GM12878 (cell line): ENCODE measurements around the gene CBARP. TPM values are rescaled to one million over a fixed set of nuclear protein-coding genes. Genes with fewer than 3 reads are reported as not detected.
A peak's percentile ranks its signal among the peaks of the same experiment; 100 is the strongest.

Source experiments
- ATAC-seq: fragments of 200-7000 bp; cut with Tn5 transposase; 3 replicates; pipeline ENCODE4 v1.9.1; 2020; ENCODE audit warnings: mild to moderate bottlenecking, moderate library complexity
- BruUV-seq: library from RNA; stranded (reverse); fragments of 400-500 nt; replicated peaks from 2 replicates; lab custom pipeline; 2021; lab: Mats Ljungman, UMichigan
- CTCF ChIA-PET: fragments of 300-600 bp; sonication (Branson Sonifier 250); formaldehyde crosslinking; extraction: SDS; loops from one replicate; lab custom pipeline; 2021; ENCODE audit warnings: inconsistent platforms; lab: Yijun Ruan, JAX
- POLR2A ChIA-PET: fragments of 350-600 bp; formaldehyde crosslinking; extraction: SDS; loops from one replicate; lab custom pipeline; 2021; ENCODE audit warnings: inconsistent platforms; lab: Charles Lee
- RAD21 ChIA-PET: fragments of 300-600 bp; sonication (Branson Sonifier 250); formaldehyde crosslinking; loops from one replicate; lab custom pipeline; 2023; ENCODE audit warnings: antibody characterized with exemption; ENCODE audit not compliant: unreplicated experiment; lab: Charles Lee
- SMC1A ChIA-PET: fragments of 300-600 bp; sonication (Branson Sonifier 250); formaldehyde crosslinking; loops from one replicate; lab custom pipeline; 2023; ENCODE audit not compliant: unreplicated experiment, uncharacterized antibody; lab: Charles Lee
- DNase-seq: peaks from one replicate; pipeline ENCODE4 v3.0.0-alpha.2; 2011; ENCODE audit warnings: low read depth, low spot score
- FAIRE-seq: peaks from 3 replicates; lab custom pipeline; 2011; peaks lifted over from hg19 to GRCh38; lab: Jason Lieb, UNC
- H2AFZ ChIP-seq: 2 replicates; pipeline ENCODE4 v1.6.0; 2011; ENCODE audit warnings: low read depth, low read length, control low read depth; ENCODE audit not compliant: control insufficient read depth
- H3K27ac ChIP-seq: 2 replicates; pipeline ENCODE4 v1.5.1; 2011; ENCODE audit warnings: control low read depth; ENCODE audit not compliant: control insufficient read depth, insufficient read depth
- H3K27me3 ChIP-seq, 2 experiments: replicated peaks in 1 of 2; 2 replicates each; pipeline versions ENCODE4 v1.6.0 to v1.6.1; 2011; ENCODE audit warnings: low read length in 1 of 2; ENCODE audit not compliant: control insufficient read depth in 2 of 2, insufficient read depth in 2 of 2
- H3K36me3 ChIP-seq, 2 experiments: 2 replicates each; pipeline ENCODE4 v1.5.1; 2011; ENCODE audit warnings: low read length in 1 of 2; ENCODE audit not compliant: control insufficient read depth in 2 of 2, insufficient read depth in 2 of 2
- H3K4me1 ChIP-seq: 2 replicates; pipeline ENCODE4 v1.6.1; 2011; ENCODE audit warnings: mild to moderate bottlenecking, low read length, moderate library complexity, mixed read lengths; ENCODE audit not compliant: control insufficient read depth, insufficient read depth
- H3K4me2 ChIP-seq: 2 replicates; pipeline ENCODE4 v1.6.0; 2011; ENCODE audit warnings: control low read depth; ENCODE audit not compliant: control insufficient read depth, insufficient read depth
- H3K4me3 ChIP-seq: fragments of 200-600 bp; sonication (generic); 2 replicates; pipeline ENCODE4 v1.5.1; 2016
- H3K79me2 ChIP-seq: 2 replicates; pipeline ENCODE4 v1.6.0; 2011; ENCODE audit warnings: low read length; ENCODE audit not compliant: control insufficient read depth, insufficient read depth
- H3K9ac ChIP-seq: 2 replicates; pipeline ENCODE4 v1.8.0; 2011; ENCODE audit warnings: low read length, control low read depth, mixed read lengths; ENCODE audit not compliant: control insufficient read depth, insufficient read depth
- H3K9me3 ChIP-seq: replicated peaks from 3 replicates; pipeline ENCODE4 v1.5.1; 2011; ENCODE audit warnings: mild to moderate bottlenecking, low read length; ENCODE audit not compliant: control insufficient read depth, insufficient read depth
- H4K20me1 ChIP-seq: 2 replicates; pipeline ENCODE4 v1.6.0; 2011; ENCODE audit not compliant: control insufficient read depth, insufficient read depth
- KAT2A ChIP-seq: conservative IDR thresholded peaks from 2 replicates; pipeline ENCODE4 v1.6.1; 2011; ENCODE audit warnings: low read depth, low read length; ENCODE audit not compliant: control insufficient read depth
- MYC ChIP-seq: IDR thresholded peaks from 2 replicates; pipeline ENCODE4 v1.6.1; 2011; ENCODE audit warnings: mild to moderate bottlenecking, low read length, moderate library complexity, inconsistent platforms; ENCODE audit not compliant: insufficient read depth, insufficient replicate concordance, insufficient read length, severe bottlenecking
- YBX1 ChIP-seq: fragments of 450-650 bp; IDR thresholded peaks from 2 replicates; pipeline ENCODE4 v1.6.1; 2016; ENCODE audit warnings: antibody characterized with exemption
- WGBS: methylation state at CpG from one replicate; pipeline ENCODE4 v1.1.6; 2016; ENCODE audit warnings: low lambda C conversion rate; ENCODE audit not compliant: insufficient replicate concordance, insufficient coverage; ENCODE audit errors: missing lambda C conversion rate; 5-methylcytosine and 5-hydroxymethylcytosine counted together
- in situ Hi-C: fragments of 300-500 bp; cut with MboI; formaldehyde crosslinking; loops from 9 replicates; pipeline ENCODE4 v1.14.3; 2018; ENCODE audit warnings: mixed read lengths
- intact Hi-C: fragments of 100-400 bp; cut with micrococcal nuclease; formaldehyde crosslinking; loops from one replicate; pipeline ENCODE4 v1.14.2; 2022; ENCODE audit not compliant: unreplicated experiment
- polyA plus RNA-seq, 11 experiments: library from polyadenylated mRNA; depleted of rRNA in 4 of 11; unstranded in 6 of 11; stranded (reverse) in 5 of 11; fragments of >200 nt; fragmentation: Nextera tagmentation in 4 of 11; fragmentation: Illumina TruSeq in 1 of 11; extraction: Ambion mirVana in 4 of 11; extraction: Trizol in 1 of 11; gene quantifications; 1 replicate in 1 of 11; 2 replicates in 10 of 11; pipeline versions ENCODE4 v1.2.1 to v1.2.3, GENCODE V29; 2011 to 2016; ENCODE audit warnings: inconsistent platforms in 2 of 11, missing spikeins in 2 of 11, low read depth in 1 of 11
- total RNA-seq, 4 experiments: library from RNA; depleted of rRNA in 3 of 4; stranded (reverse); fragments of >200 nt in 3 of 4; fragmentation: Illumina TruSeq in 1 of 4; extraction: Trizol in 1 of 4; gene quantifications; 2 replicates each; pipeline versions ENCODE4 v1.2.1 to v1.2.3, GENCODE V29; 2013 to 2021
- TF ChIP-seq, protein P1 (sequence below), 3 experiments: IDR thresholded peaks in 2 of 3; conservative IDR thresholded peaks in 1 of 3; 2 replicates each; pipeline ENCODE4 v1.5.1; 2011; ENCODE audit warnings: low read depth in 3 of 3, low read length in 3 of 3, mild to moderate bottlenecking in 3 of 3, control low read depth in 2 of 3, moderate library complexity in 2 of 3, inconsistent platforms in 1 of 3, mixed read lengths in 1 of 3; ENCODE audit not compliant: control insufficient read depth in 2 of 3, insufficient read depth in 1 of 3; ENCODE audit errors: extremely low read depth in 1 of 3

CBARP gene
- total and polyA plus RNA-seq, 10 of the 15 experiments (the other 5 are each of a cell fraction or from before 2014, with no cell fraction given), result 0.04 to 0.59 (median 0.18) TPM; not detected in 3

GRCh38 chr19:1220477-1220930 lies 17.3 kb downstream of the CBARP start:
- intact Hi-C loops, result no loop called here
- no peaks in the 10 kb centered on the region for H4K20me1 ChIP-seq

More at GRCh38 chr19:1220477-1220930, 17.3 kb downstream of the CBARP start:
- no peak for DNase-seq
- Histone ChIP-seq H3K27ac (no peak overlapping the region), H2AFZ (no peak overlapping the region), H3K36me3 (peaks cover 7 to 21% of the 10 kb centered on the region in 2 experiments; a peak in 3 of 4 replicates), H3K4me2 (no peak overlapping the region), H3K27me3 (no peaks in the 10 kb centered on the region), H3K9ac (no peak overlapping the region), H3K4me1 (no peaks in the 10 kb centered on the region), H3K79me2 (peaks cover 9% of the 10 kb centered on the region), H3K9me3 (no peaks in the 10 kb centered on the region), H3K4me3 (no peak overlapping the region)
- ChIA-PET CTCF (interaction anchor here (0.7 to 1.4 kb wide), 2 partner anchors 24 to 28 kb away, joined by 3 to 6 read pairs; no protein-coding TSS in a partner anchor), SMC1A (no interaction called here), RAD21 (interaction anchor here (1.0 kb wide), 1 partner anchor 18 kb away, joined by 3 read pairs; no protein-coding TSS in a partner anchor), POLR2A (no interaction called here)
- no TSS peak for BruUV-seq
- FAIRE-seq, result no peak
- in situ Hi-C loops, result no loop called here
- TF ChIP-seq KAT2A (no peak), YBX1 (no peak), MYC (no peak)
- TF ChIP-seq, protein P1, sequence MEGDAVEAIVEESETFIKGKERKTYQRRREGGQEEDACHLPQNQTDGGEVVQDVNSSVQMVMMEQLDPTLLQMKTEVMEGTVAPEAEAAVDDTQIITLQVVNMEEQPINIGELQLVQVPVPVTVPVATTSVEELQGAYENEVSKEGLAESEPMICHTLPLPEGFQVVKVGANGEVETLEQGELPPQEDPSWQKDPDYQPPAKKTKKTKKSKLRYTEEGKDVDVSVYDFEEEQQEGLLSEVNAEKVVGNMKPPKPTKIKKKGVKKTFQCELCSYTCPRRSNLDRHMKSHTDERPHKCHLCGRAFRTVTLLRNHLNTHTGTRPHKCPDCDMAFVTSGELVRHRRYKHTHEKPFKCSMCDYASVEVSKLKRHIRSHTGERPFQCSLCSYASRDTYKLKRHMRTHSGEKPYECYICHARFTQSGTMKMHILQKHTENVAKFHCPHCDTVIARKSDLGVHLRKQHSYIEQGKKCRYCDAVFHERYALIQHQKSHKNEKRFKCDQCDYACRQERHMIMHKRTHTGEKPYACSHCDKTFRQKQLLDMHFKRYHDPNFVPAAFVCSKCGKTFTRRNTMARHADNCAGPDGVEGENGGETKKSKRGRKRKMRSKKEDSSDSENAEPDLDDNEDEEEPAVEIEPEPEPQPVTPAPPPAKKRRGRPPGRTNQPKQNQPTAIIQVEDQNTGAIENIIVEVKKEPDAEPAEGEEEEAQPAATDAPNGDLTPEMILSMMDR (IDR thresholded peaks at IDR 0.05 in 2 of 3, conservative IDR thresholded peaks at IDR 0.05 in 1 of 3; ENCODE audit: control insufficient read depth in 2 of 3, extremely low read depth in 1 of 3, insufficient read depth in 1 of 3, low read depth in 3 of 3, low read length in 3 of 3), result 0 out of 6 replicates have a peak, but pooled peaks of 1 of the 3 experiments have one; percentile 20
- 86% methylated on average over 33 of the region's 33 CpGs for WGBS
- no peak for ATAC-seq
